GM19193 (cell line): Measurements from ENCODE around the gene SAMD4B.

Source experiments
- POLR2A ChIP-seq: IDR thresholded peaks from 4 replicates; pipeline ENCODE4 v1.6.1; 2011; ENCODE audit not compliant: insufficient read depth, insufficient read length; ENCODE audit errors: extremely low read depth

SAMD4B gene

DNA sequence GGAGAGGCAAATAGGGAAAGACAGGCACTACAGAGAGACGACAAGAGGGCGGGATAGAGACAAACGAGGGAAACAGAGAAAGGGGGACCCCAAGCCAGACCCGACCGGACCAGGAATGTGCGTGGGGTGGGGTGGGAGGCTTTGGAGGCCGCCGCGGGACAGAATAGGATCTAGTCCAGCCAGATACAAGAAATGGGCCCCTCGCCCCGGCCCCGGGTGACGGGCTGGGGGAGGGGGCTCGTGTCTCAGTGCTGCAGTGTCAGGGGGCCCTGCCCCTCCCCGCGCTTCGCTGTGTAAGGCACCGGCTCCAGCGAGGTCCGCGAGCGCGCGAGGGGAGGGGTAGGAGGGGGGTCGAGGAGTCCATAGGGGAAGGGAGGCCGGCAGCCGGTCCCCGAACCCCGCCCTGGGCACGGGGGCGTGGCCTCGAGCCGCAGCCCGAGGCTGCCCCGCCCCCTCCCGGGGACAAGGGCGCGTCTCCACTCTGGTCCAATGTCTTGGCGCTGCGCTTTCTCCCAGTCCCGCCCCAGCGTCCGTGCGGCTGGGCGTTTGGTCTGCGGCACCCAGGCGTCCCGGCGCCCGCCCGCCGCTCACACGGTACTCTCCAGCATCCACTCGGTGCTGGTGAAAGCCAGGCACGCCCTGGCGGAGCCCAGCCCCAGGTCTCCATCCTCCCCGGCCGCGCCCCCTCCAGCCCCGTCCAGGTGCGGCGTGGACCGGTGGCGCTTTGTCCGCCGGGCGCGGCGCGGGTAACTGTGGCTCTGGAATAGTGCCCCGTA, 35.0 kb upstream of the SAMD4B start:
- no peak for TF ChIP-seq POLR2A

DNA sequence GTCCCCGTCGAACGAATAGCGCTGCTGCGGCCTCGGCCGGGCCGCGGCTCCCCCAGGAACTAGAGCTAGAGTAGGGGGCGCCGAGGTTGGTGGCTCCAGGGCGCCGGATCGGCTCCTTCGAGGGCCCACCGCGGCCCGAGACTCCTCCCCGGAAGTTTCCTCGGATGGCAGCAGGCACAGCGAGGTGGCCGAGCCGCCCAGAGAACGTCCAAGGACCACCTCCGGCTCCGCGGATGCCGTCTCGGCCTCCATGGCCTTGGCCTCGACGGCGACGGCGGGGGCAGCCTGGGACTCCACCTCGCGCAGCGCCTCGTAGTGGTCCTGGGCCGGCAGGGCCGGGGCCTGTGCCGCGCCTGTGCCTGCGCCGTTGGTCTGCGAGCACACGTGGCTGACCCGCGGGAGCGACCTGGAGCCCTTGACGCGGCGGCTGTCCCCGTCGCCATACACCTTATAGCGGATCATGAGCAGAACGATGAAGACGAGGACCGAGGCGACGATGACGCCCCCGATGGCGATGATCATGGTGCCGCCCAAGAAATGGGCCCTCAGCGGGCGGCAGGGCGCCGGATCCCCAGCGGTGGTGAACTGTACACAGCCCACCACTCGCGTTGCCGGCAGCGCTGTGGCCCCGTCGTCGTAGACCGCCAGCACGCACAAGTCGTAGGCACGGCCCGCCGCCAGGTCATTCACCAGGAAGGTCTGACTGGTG, 34.2 kb upstream of the SAMD4B start:
- TF ChIP-seq POLR2A: no peak

- TF ChIP-seq POLR2A: no peak
Observed at GRCh38 chr19:39308531-39309304, 33.5 kb upstream of the SAMD4B start.

- TF ChIP-seq POLR2A: no peak
Observed at GRCh38 chr19:39310558-39311311, 31.5 kb upstream of the SAMD4B start.

- no peak for TF ChIP-seq POLR2A
Observed at GRCh38 chr19:39314016-39314728, 28.0 kb upstream of the SAMD4B start.

DNA sequence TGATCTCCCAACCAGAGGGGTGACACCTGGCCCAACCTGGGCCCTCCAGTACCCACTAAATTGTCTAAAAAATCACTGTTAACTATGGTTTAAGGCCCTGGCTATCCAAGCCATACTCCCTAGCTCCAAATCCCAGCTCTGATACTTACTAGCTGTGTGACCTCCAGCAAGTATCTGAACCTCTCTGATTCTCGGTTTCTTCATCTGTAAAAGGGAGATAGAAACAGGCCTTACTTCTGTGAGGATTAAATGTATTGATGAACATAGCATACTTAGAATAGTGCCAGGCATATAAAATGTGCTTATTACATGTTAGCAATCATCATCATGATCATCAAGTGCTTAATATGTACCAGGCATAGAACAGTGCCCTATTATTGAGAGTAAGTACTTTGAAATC, 26.3 kb upstream of the SAMD4B start:
- no peak for TF ChIP-seq POLR2A

- TF ChIP-seq POLR2A: no peak
Observed at GRCh38 chr19:39316627-39317321, 25.4 kb upstream of the SAMD4B start.

- no peak for TF ChIP-seq POLR2A
Observed at GRCh38 chr19:39317476-39317875, 24.7 kb upstream of the SAMD4B start.

DNA sequence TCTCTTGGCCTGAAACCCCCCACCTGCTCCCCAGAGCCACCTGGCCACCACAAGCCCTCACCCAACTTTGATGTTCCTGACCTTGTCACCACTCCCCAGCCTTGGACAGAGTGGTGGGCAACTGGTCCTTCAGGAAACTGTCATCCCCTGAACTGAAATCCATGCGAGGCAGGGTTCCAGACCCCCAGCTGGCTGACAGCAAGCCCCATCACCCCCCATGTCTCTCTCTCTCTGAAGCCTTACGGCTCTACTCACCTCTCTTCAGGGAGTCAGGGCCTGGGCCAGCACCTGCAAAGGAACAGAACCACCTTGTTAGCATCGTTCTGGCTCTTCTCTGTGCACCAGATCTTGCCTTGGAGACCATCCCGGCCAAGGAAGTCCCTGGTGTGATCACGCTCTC, 24.1 kb upstream of the SAMD4B start:
- TF ChIP-seq POLR2A: no peak

GRCh38 chr19:39318690-39319089, 23.5 kb upstream of the SAMD4B start:
- no peak for TF ChIP-seq POLR2A

DNA sequence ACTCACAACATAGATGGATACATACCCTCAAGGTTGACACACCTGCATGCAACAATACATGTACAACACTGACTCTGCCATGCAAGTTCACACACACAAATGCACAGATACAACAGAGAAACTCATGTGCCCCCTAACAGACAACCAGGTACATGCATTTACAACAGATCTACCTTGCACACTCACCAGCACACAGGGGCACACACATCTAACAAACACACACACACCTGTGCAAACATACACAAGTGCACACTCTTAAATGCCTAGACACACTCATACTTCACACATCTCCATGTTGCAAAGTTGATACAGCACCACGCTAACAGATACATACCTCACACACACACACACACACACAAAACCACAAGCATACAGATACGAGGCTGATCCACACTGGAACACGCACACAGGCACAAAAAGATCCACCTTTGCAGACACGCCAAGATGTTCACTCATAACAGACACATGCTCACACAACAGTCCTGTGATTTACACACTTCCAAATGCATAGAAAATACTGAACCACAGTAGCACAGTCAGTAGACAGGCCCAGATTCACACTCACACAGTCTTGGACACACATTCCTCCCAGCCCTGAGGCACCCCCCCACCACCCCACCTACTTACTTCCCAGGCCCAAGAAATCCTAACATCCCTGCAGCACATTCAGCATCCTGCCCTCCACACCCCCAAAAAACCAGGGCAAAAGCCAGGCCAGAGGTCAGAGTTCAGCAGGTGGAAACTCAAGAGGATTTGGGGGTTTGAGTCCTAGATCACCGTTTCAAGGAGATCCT, 22.9 kb upstream of the SAMD4B start:
- TF ChIP-seq POLR2A: no peak

DNA sequence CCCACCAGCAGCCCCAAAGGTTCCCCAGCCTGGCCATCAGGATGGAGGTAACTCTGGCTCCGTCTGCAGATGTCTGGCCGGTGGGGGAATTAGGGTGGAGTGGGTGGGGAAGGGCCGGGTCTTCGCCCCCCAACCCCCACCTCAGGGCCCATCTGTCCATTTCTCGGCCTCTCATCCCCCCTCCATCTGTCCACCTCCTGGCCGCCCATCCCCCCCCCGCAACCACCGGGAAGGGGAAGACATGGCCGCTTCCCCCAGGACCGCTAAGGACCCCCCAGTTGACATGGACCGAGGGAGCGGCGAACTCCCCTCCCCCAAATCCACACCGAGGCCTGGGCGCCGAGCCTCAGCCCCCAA, 22.4 kb upstream of the SAMD4B start:
- TF ChIP-seq POLR2A: no peak
